Karpas-422 (cell line): ENCODE data around the gene RAB27A. TPM values are rescaled to one million over a fixed set of nuclear protein-coding genes. Genes with fewer than 3 reads are reported as not detected.
"Not testable (repeated sequence)": the region's sequence is repeated elsewhere in the genome, so short reads cannot be mapped to it uniquely, and the experiment has no call there.

ENCODE experiments used
- DNase-seq: peaks from one replicate; pipeline ENCODE4 v3.0.0-alpha.2; 2015
- H2AFZ ChIP-seq: fragments of 200-600 bp; sonication (generic); 2 replicates; pipeline ENCODE4 v1.6.1; 2014; ENCODE audit warnings: antibody characterized with exemption, low read length, mixed read lengths
- H3K27ac ChIP-seq: fragments of 200-600 bp; sonication (generic); 2 replicates; pipeline ENCODE4 v1.5.1; 2014; ENCODE audit warnings: mild to moderate bottlenecking, low read length, moderate library complexity
- H3K27me3 ChIP-seq: fragments of 200-600 bp; sonication (generic); 2 replicates; pipeline ENCODE4 v1.6.1; 2014; ENCODE audit warnings: low read length, mixed read lengths
- H3K36me3 ChIP-seq: fragments of 200-600 bp; sonication (generic); 2 replicates; pipeline ENCODE4 v1.6.1; 2014; ENCODE audit warnings: low read length, mixed read lengths; ENCODE audit not compliant: insufficient read depth
- H3K4me1 ChIP-seq: fragments of 200-600 bp; sonication (generic); 2 replicates; pipeline ENCODE4 v1.6.1; 2014; ENCODE audit warnings: mild to moderate bottlenecking, low read length, mixed read lengths
- H3K4me2 ChIP-seq: fragments of 200-600 bp; sonication (generic); 2 replicates; pipeline ENCODE4 v1.6.1; 2014; ENCODE audit warnings: low read length, low read depth, mild to moderate bottlenecking; ENCODE audit not compliant: poor library complexity, severe bottlenecking
- H3K4me3 ChIP-seq: fragments of 200-600 bp; sonication (generic); 2 replicates; pipeline ENCODE4 v1.5.1; 2014; ENCODE audit warnings: mild to moderate bottlenecking, antibody characterized with exemption, low read length, mixed read lengths
- H3K79me2 ChIP-seq: fragments of 200-600 bp; sonication (generic); 2 replicates; pipeline ENCODE4 v1.6.1; 2014; ENCODE audit warnings: mild to moderate bottlenecking, low read length, mixed read lengths
- H3K9ac ChIP-seq: fragments of 200-600 bp; sonication (generic); 2 replicates; pipeline ENCODE4 v1.6.0; 2014; ENCODE audit warnings: low read length
- H3K9me2 ChIP-seq: fragments of 200-600 bp; sonication (generic), shearing (Covaris generic); replicated peaks from 2 replicates; pipeline ENCODE4 v1.6.0; 2014; ENCODE audit warnings: mild to moderate bottlenecking, low read length, moderate library complexity; ENCODE audit not compliant: insufficient read depth
- H3K9me3 ChIP-seq: fragments of 300-700, 200-600 bp; sonication (generic); 2 replicates; pipeline ENCODE4 v1.6.1; 2014; ENCODE audit warnings: low read length, mixed read lengths
- H4K20me1 ChIP-seq: fragments of 200-600 bp; sonication (generic); 2 replicates; pipeline ENCODE4 v1.6.1; 2014; ENCODE audit warnings: mild to moderate bottlenecking, antibody characterized with exemption, low read length, low read depth; ENCODE audit not compliant: insufficient read depth
- total RNA-seq: library from RNA; depleted of rRNA; stranded (reverse); fragments of >200 nt; shearing (Covaris generic); gene quantifications from 2 replicates; pipeline ENCODE4 v1.2.3, GENCODE V29; 2014; ENCODE audit warnings: low replicate concordance

The RAB27A gene
- total RNA-seq, 1 experiment from 2014 or later, result 1.3 TPM

DNA sequence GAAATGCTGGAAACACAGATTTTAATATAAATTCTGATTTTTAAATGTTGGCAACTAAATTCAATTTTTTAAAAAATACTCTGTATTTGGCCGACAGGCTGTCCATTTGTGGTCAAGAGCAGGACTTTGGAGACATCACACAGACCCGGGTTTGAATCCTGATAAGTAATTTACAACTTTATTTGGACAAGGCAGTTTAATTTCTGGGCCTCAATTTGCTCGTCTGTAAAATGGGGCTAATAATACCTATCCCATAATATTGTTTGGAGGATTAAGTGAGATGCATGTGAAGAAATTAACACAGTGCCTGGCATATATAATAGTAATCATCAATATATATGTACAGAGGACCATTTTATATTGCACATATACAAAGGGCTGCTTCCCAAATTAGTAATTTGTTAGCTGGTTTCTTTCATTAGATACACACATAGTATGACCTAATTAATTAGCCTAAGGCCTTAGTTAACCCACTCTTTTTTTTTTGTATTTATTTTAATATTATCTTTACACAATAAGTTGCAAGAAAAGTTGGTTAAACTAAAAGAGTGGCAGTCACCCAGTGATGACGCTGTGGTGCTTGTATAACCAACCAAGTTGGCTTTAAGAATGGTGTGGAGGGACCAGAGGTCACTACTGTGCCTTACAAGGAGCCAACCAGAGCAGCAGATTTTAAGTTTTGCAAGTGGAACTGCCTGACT lies 30.1 kb upstream of the RAB27A start:
- Histone ChIP-seq H3K79me2 (peaks cover 90% of the 10 kb centered on the region), H4K20me1 (no peaks in the 10 kb centered on the region), H3K4me3 (peak overlapping the region; percentile 94), H3K9me3 (no peaks in the 10 kb centered on the region), H3K27me3 (no peaks in the 10 kb centered on the region), H3K4me1 (peaks cover 47% of the 10 kb centered on the region), H3K4me2 (peak overlapping the region; percentile 96), H3K9ac (peak overlapping the region; percentile 95), H2AFZ (no peak overlapping the region), H3K36me3 (peaks cover 9% of the 10 kb centered on the region; the same call in 1 of the 2 replicates), H3K27ac (peak overlapping the region; percentile 83), H3K9me2 (no peaks in the 10 kb centered on the region)
- peak; percentile 79 for DNase-seq

DNA sequence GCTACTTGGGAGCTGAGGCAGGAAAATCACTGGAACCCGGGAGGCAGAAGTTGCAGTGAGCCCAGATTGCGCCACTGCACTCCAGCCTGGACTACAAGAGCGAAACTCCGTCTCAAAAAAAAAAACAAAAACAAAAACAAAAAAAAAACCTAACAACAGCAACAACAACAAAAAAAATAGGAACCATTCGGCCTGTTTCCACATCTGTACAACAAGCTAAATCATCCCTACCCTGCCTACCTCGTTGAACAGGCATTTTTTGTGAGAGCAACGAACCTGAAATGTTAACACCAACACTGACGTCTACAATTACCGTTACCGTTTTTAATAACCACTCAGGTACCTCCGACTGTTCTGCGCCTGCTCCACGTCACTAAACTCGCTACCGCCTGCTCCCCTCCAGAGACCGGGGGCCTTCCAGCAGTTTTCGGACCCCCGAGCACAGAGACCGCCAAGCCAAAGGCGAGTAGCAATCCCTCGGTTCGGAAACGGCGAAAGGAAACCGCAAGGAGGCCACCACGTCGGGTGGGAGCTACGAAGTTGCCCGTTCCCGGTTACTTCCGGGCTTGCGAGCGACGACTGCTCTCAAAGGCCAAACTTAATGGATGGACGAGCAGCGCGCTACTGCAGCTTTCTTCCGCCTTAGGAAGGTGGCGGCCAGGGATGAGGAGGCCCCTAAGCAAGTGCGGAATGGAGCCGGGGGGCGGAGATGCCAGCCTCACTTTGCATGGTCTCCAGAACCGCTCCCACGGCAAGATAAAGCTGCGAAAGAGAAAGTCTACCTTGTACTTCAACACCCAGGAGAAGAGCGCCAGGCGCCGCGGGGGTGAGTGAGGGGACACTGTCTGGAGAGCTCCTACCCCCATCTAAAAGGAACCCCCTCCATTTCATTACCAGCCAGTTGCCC lies 29.2 kb upstream of the RAB27A start, which contains the start of the genes PIGB and PIGBOS1:
TSS of gene PIGB (plus strand) at position 635 of the 907 bp plus-strand sequence. CDS start at position 664, 29 bp downstream.
TSS of gene PIGBOS1 (minus strand) at position 536 of the 907 bp plus-strand sequence. CDS start 1,331 bp downstream, outside the sequence.
- peak within 1 kb of the TSS; percentile 95 for H3K9ac ChIP-seq
- H3K4me3 ChIP-seq, result peak within 1 kb of the TSS; percentile 94
- H3K27ac ChIP-seq, result peak within 1 kb of the TSS; percentile 83
- peaks cover 5% of the 10 kb centered on the region; the same call in 1 of the 2 replicates for H3K36me3 ChIP-seq
- peak within 1 kb of the TSS; percentile 82; the same call in 1 of the 2 replicates for H2AFZ ChIP-seq
- peaks cover 89% of the 10 kb centered on the region for H3K79me2 ChIP-seq
- no peaks in the 10 kb centered on the region for H3K9me2 ChIP-seq
- no peaks in the 10 kb centered on the region for H3K27me3 ChIP-seq
- peaks cover 40% of the 10 kb centered on the region for H3K4me1 ChIP-seq
- DNase-seq, result peak; percentile 96
- H4K20me1 ChIP-seq, result no peaks in the 10 kb centered on the region
- H3K9me3 ChIP-seq, result no peaks in the 10 kb centered on the region
- peak within 1 kb of the TSS; percentile 96 for H3K4me2 ChIP-seq

DNA sequence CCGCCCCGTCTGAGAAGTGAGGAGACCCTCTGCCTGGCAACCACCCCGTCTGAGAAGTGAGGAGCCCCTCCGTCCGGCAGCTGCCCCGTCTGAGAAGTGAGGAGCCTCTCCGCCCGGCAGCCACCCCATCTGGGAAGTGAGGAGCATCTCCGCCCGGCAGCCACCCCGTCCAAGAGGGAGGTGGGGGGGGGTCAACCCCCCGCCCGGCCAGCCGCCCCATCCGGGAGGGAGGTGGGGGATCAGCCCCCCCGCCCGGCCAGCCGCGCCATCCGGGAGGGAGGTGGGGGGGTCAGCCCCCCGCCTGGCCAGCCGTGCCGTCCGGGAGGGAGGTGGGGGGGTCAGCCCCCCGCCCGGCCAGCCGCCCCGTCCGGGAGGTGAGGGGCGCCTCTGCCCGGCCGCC lies 13.2 kb upstream of the RAB27A start:
- not testable (repeated sequence) for H3K9me2 ChIP-seq, H3K9me3 ChIP-seq, DNase-seq, H3K4me2 ChIP-seq, H3K27ac ChIP-seq, H3K9ac ChIP-seq, H3K4me1 ChIP-seq, H3K79me2 ChIP-seq, H3K4me3 ChIP-seq, H4K20me1 ChIP-seq, H3K27me3 ChIP-seq, H2AFZ ChIP-seq, H3K36me3 ChIP-seq

DNA sequence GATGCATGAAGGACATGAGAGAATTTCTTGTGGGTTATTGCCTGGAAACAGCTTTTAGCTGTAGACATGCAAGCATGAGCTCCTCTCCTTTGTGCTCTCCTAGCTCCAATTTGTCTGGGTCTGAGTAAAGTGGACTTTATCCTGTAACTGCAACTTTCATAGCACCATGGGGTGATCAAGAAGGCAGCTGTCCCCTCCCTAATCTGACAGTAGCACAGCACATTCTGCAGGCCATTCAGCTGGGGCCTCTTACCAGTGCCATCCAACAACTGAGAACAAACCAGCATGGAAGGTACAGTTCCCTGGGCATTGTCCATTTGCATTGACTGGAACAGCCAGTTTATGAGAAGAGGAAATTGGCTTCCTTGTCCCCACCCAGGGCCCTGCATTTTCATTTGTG lies 7.7 kb upstream of the RAB27A start:
- Histone ChIP-seq H3K9me2 (no peaks in the 10 kb centered on the region), H3K4me2 (no peak overlapping the region), H3K79me2 (no peaks in the 10 kb centered on the region), H3K9me3 (no peaks in the 10 kb centered on the region), H2AFZ (no peak overlapping the region), H3K9ac (no peak overlapping the region), H3K36me3 (no peaks in the 10 kb centered on the region), H3K27me3 (no peaks in the 10 kb centered on the region), H3K4me1 (no peaks in the 10 kb centered on the region), H3K4me3 (no peak overlapping the region), H3K27ac (no peak overlapping the region), H4K20me1 (no peaks in the 10 kb centered on the region)
- DNase-seq, result no peak

DNA sequence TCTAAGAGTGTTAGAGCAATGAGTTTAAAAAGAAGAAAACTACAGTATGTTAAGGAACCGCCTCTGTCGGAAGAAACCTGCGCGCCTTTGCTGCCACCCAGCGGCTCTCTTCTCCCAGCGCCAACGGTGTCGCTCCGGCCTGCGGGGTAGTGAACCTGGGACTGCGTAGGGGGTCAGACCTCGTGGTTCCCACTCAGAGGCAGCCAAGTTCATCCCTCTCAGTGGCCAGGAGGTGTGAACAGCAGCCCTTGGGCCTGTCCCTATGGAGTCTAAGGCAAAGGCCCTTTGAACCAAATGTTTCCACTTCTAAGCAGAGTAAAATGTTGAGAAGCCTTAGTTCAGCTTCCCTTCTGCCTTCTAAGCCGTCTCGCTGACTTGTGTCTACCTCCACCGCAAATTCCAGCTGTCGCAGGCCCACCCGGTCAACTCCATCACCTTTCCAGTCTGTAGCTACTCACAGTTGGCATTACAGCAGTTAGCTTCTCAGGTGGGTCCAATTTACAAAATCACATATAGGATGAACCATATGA lies 980 bp upstream of the RAB27A start:
- H3K4me3 ChIP-seq, result peak overlapping the region; percentile 85
- no peaks in the 10 kb centered on the region for H4K20me1 ChIP-seq

DNA sequence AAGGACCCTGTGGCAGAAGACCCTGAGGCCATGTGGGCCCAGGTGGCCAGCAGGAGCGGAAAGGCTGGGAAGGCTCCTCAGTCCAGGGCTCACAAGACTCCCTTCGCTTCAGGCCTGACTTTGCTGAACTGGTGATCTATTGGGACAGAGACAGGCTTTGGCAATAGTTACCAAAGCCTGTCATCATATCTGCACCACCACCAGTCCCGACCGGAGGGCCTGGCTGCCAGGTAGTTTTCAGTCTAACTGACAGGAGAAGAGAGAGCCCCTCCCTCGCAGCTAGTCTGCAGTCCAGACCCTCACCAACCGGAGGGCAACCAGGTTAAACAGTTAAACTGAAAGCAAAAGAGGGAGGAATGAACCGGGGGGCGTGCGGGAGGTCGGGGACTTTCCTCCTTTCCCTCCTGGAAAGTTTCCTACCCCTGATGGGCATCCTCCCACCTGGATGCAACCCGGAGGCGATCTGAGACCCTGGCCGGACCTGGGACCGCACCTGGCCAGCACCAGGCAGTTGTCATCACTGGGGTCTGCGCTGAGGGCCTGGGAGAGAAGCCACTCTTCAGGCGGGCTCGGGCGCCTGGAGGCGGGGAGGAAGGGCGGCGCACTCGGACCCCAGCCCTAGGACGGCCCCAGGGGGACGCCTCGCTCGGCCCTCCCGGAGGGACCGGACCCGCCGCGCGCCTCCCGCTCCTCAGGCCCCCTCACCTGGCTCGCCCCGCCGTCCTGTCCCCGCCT lies 435 bp downstream of the RAB27A start:
- Histone ChIP-seq H3K4me3 (peak overlapping the region; percentile 85), H3K36me3 (no peaks in the 10 kb centered on the region), H4K20me1 (no peaks in the 10 kb centered on the region), H3K9me3 (no peaks in the 10 kb centered on the region), H3K27ac (no peak overlapping the region), H2AFZ (peak overlapping the region; percentile 98; the same call in 1 of the 2 replicates), H3K4me1 (peaks cover 18% of the 10 kb centered on the region), H3K9ac (peak overlapping the region; percentile 79), H3K27me3 (no peaks in the 10 kb centered on the region; the same call in 1 of the 2 replicates), H3K4me2 (peak overlapping the region; percentile 99), H3K79me2 (no peaks in the 10 kb centered on the region), H3K9me2 (no peaks in the 10 kb centered on the region)
- peak; percentile 44 for DNase-seq

More for the DNA sequence above, 980 bp upstream of the RAB27A start:
- Histone ChIP-seq H2AFZ (peak overlapping the region; percentile 98), H3K27ac (no peak overlapping the region), H3K9me2 (no peaks in the 10 kb centered on the region), H3K27me3 (no peaks in the 10 kb centered on the region; the same call in 1 of the 2 replicates), H3K4me2 (peak overlapping the region; percentile 99), H3K9me3 (no peaks in the 10 kb centered on the region), H3K36me3 (no peaks in the 10 kb centered on the region), H3K79me2 (no peaks in the 10 kb centered on the region), H3K4me1 (peaks cover 18% of the 10 kb centered on the region), H3K9ac (peak overlapping the region; percentile 79)
- peak; percentile 92 for DNase-seq

DNA sequence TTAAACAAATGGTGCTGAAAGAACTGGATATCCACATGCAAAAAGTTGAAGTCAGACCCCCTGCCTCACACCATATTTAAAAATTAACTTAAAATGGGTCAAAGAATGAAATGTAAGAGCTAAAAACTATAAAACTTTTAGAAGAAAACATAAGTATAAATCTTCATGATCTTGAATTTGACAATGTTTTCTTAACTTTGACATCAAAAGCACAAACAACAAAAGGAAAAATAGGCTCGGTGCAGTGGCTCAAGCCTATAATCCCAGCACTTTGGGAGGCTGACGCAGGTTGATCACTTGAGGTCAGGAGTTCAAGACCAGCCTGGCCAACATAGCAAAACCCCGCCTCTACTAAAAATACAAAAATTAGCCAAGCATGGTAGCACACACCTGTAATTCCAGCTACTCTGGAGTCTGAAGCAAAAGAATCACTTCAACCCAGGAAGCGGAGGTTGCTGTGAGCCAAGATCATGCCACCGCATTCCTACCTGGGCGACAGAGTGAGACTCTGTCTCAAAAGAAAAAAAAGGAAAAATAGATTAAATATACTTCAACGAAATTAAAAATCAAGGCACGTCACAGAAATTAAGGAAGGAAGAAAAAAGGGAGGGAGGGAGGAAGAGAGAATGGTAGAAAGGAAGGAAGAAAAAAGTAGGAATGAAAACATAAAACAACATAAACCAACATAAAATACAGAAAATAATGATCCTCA lies 1.5 kb downstream of the RAB27A start:
- no peak overlapping the region for H3K27ac ChIP-seq
- H3K79me2 ChIP-seq, result no peaks in the 10 kb centered on the region
- H3K9ac ChIP-seq, result no peak overlapping the region
- H3K9me3 ChIP-seq, result no peaks in the 10 kb centered on the region
- H3K27me3 ChIP-seq, result no peaks in the 10 kb centered on the region; the same call in 1 of the 2 replicates
- H3K4me3 ChIP-seq, result no peak overlapping the region
- no peak overlapping the region for H2AFZ ChIP-seq
- DNase-seq, result no peak
- peaks cover 18% of the 10 kb centered on the region for H3K4me1 ChIP-seq
- no peaks in the 10 kb centered on the region for H3K36me3 ChIP-seq
- no peak overlapping the region for H3K4me2 ChIP-seq
- H4K20me1 ChIP-seq, result no peaks in the 10 kb centered on the region
- no peaks in the 10 kb centered on the region for H3K9me2 ChIP-seq
